Liver (tissue), 9 donors: ENCODE results near the gene FOCAD. TPM values are rescaled to one million over a fixed set of nuclear protein-coding genes. Genes with fewer than 3 reads are reported as not detected.

Source experiments
- DNase-seq: peaks from one replicate; pipeline ENCODE4 v3.0.0-alpha.2; 2017; ENCODE audit warnings: low spot score
- H3K27ac ChIP-seq, 2 donors: one replicate each; pipeline ENCODE4 v1.7.0; 2013; ENCODE audit warnings: inconsistent platforms in 2 of 2, low read length in 2 of 2, control low read depth in 1 of 2, low read depth in 1 of 2, mild to moderate bottlenecking in 1 of 2
- H3K27me3 ChIP-seq, 4 donors: one replicate each; pipeline versions ENCODE4 v1.6.1 to v1.7.0; 2013; ENCODE audit warnings: low read length in 3 of 4, inconsistent platforms in 1 of 4, mild to moderate bottlenecking in 1 of 4, moderate library complexity in 1 of 4; ENCODE audit not compliant: control insufficient read depth in 4 of 4, insufficient read depth in 4 of 4
- H3K36me3 ChIP-seq, 4 donors: one replicate each; pipeline versions ENCODE4 v1.6.1 to v1.7.0; 2013; ENCODE audit warnings: low read length in 3 of 4, mild to moderate bottlenecking in 3 of 4, low read depth in 1 of 4, moderate library complexity in 1 of 4; ENCODE audit not compliant: control insufficient read depth in 4 of 4, insufficient read depth in 3 of 4
- H3K4me1 ChIP-seq, 4 donors: one replicate each; pipeline versions ENCODE4 v1.6.1 to v1.7.0; 2013; ENCODE audit warnings: low read length in 3 of 4, mild to moderate bottlenecking in 3 of 4, moderate library complexity in 1 of 4; ENCODE audit not compliant: control insufficient read depth in 4 of 4, insufficient read depth in 4 of 4
- H3K4me3 ChIP-seq, 3 donors: one replicate each; pipeline versions ENCODE4 v1.6.1 to v1.7.0; 2013; ENCODE audit warnings: low read length in 3 of 3, control low read depth in 1 of 3, low read depth in 1 of 3, mild to moderate bottlenecking in 1 of 3
- H3K9ac ChIP-seq, 2 donors: one replicate each; pipeline ENCODE4 v1.7.0; 2013; ENCODE audit warnings: low read length in 2 of 2, mild to moderate bottlenecking in 2 of 2, moderate library complexity in 2 of 2, control low read depth in 1 of 2, low read depth in 1 of 2
- H3K9me3 ChIP-seq, 4 donors: one replicate each; pipeline versions ENCODE4 v1.6.1 to v1.7.0; 2013; ENCODE audit warnings: low read length in 3 of 4; ENCODE audit not compliant: control insufficient read depth in 4 of 4
- CTCF ChIP-seq: fragments of 150-350 bp; IDR thresholded peaks from 2 replicates; pipeline ENCODE4 v1.5.1; 2017; ENCODE audit warnings: improper control_type of control experiment, low read depth, low read length; ENCODE audit not compliant: missing input control
- EGR1 ChIP-seq, 2 donors: IDR thresholded peaks; 2 replicates each; pipeline ENCODE4 v1.6.1; 2016 to 2018; ENCODE audit warnings: antibody characterized with exemption in 2 of 2, low read depth in 2 of 2
- FOXA1 ChIP-seq: IDR thresholded peaks from 2 replicates; pipeline ENCODE4 v1.6.1; 2016; ENCODE audit warnings: antibody characterized with exemption
- FOXA2 ChIP-seq: IDR thresholded peaks from 2 replicates; pipeline ENCODE4 v1.6.1; 2016; ENCODE audit warnings: antibody characterized with exemption
- GABPA ChIP-seq, 2 donors: IDR thresholded peaks in 1 of 2; conservative IDR thresholded peaks in 1 of 2; 2 replicates each; pipeline ENCODE4 v1.6.1; 2016; ENCODE audit warnings: antibody characterized with exemption in 2 of 2, mild to moderate bottlenecking in 1 of 2, moderate library complexity in 1 of 2
- HNF4G ChIP-seq: IDR thresholded peaks from 2 replicates; pipeline ENCODE4 v1.6.1; 2016; ENCODE audit warnings: antibody characterized with exemption
- JUND ChIP-seq, 2 donors: IDR thresholded peaks; 2 replicates each; pipeline ENCODE4 v1.6.1; 2016; ENCODE audit warnings: antibody characterized with exemption in 2 of 2
- MAX ChIP-seq: IDR thresholded peaks from 2 replicates; pipeline ENCODE4 v1.6.1; 2016; ENCODE audit warnings: antibody characterized with exemption
- NR2F2 ChIP-seq: IDR thresholded peaks from 2 replicates; pipeline ENCODE4 v1.6.1; 2016; ENCODE audit warnings: antibody characterized with exemption
- REST ChIP-seq: IDR thresholded peaks from 2 replicates; pipeline ENCODE4 v1.6.1; 2016; ENCODE audit warnings: antibody characterized with exemption, mild to moderate bottlenecking
- RXRA ChIP-seq, 2 donors: IDR thresholded peaks; 2 replicates each; pipeline ENCODE4 v1.6.1; 2017 to 2018; ENCODE audit warnings: antibody characterized with exemption in 2 of 2, mild to moderate bottlenecking in 1 of 2
- SP1 ChIP-seq: IDR thresholded peaks from 2 replicates; pipeline ENCODE4 v1.6.1; 2018; ENCODE audit warnings: antibody characterized with exemption, mild to moderate bottlenecking
- TAF1 ChIP-seq: conservative IDR thresholded peaks from 2 replicates; pipeline ENCODE4 v1.6.1; 2016; ENCODE audit warnings: antibody characterized with exemption, mild to moderate bottlenecking
- YY1 ChIP-seq: IDR thresholded peaks from 2 replicates; pipeline ENCODE4 v1.6.1; 2016; ENCODE audit warnings: antibody characterized with exemption, mild to moderate bottlenecking
- WGBS: extraction: QIAGEN DNeasy Blood & Tissue Kit; methylation state at CpG from one replicate; pipeline ENCODE4 v1.1.7; 2013; 5-methylcytosine and 5-hydroxymethylcytosine counted together
- polyA plus RNA-seq, 2 donors: library from polyadenylated mRNA; stranded (reverse) in 1 of 2; unstranded in 1 of 2; fragments of 200-250 nt in 1 of 2; fragments of >200 nt in 1 of 2; fragmentation: Nextera tagmentation in 1 of 2; extraction: Ambion mirVana in 1 of 2; gene quantifications; one replicate each; pipeline versions ENCODE4 v1.2.1 to v1.2.3, GENCODE V29; 2013 to 2015
- total RNA-seq, 2 donors: library from RNA; depleted of rRNA; stranded (reverse); fragments of >200 nt; gene quantifications; one replicate each; pipeline ENCODE4 v1.2.3, GENCODE V29; 2014
- TF ChIP-seq, protein P1 (sequence below): IDR thresholded peaks from 2 replicates; pipeline ENCODE4 v1.6.1; 2016; ENCODE audit warnings: antibody characterized with exemption
- donor health status: healthy.
- donor health status: healthy.
- donor health status: healthy.
- donor health status: healthy.
- donor health status: healthy.

FOCAD gene
- total and polyA plus RNA-seq, 4 donors, result 3.2 to 21.0 (median 10.3) TPM

DNA sequence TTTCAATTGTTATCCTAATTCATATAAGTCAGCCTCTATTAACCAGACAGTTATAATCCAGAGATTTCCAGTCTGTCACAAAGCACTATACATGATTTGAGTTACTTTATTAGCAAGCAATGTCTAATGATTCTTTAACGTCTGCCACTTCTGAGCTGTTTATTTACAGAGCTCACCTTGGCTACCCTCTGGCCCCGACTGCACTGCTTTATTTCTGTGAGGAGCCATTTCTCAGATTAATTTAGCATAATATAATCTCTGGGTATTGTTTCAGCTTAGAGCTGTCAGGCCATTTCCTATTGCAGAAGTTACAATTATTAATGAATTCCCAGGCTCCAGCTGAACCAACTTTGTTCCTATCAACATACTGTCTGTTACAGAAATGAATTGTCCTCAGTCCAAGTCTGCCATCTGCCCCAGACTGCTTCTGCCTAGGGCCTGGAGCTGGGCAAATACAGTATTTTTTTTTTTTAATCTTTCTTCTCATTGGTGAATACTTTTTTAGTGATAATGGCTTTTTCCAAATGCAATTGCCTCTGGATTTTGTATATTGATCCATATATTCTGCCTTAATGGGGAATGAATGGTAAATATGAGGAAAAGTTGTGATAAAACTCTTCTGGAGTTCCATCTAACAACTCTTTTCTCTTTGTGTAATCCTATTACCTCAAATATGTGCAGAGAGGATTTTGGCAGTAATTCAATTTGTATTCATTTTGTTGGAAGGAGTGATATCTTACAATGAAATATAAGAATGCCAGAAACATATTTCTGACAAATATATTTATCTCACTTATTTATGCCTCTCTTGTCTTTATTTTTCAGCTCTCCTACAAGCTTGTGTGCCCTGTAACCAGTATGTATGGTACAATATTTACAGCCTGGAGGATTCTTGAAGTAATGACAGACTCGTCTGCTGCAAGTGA is 104.7 kb downstream of the FOCAD start:
- no peaks in the 10 kb centered on the region for H3K9me3 ChIP-seq
- no peaks in the 10 kb centered on the region for H3K27me3 ChIP-seq
- H3K36me3 ChIP-seq, result peaks cover 0 to 3% (median 0%) of the 10 kb centered on the region in 4 donors
- no peak overlapping the region for H3K27ac ChIP-seq
- H3K9ac ChIP-seq, result no peak overlapping the region
- WGBS, result 83% methylated on average over 3 of the region's 3 CpGs
- peaks cover 0 to 2% (median 0%) of the 10 kb centered on the region in 4 donors for H3K4me1 ChIP-seq
- TF ChIP-seq FOXA2 (no peak), HNF4G (no peak), EGR1 (IDR thresholded peaks at IDR 0.05; ENCODE audit: low read depth in 2 of 2) (no peak), FOXA1 (no peak)
- no peak overlapping the region for H3K4me3 ChIP-seq
- no peak for DNase-seq

GRCh38 chr9:20790721-20791120 is 106.7 kb downstream of the FOCAD start:
- TF ChIP-seq REST, result no peak
- no peak for TF ChIP-seq MAX
- 99% methylated on average over 2 of the region's 2 CpGs for WGBS

GRCh38 chr9:20791682-20792081 is 107.6 kb downstream of the FOCAD start:
- H3K9me3 ChIP-seq, result no peaks in the 10 kb centered on the region
- no peak overlapping the region for H3K9ac ChIP-seq
- peaks cover 0 to 2% (median 0%) of the 10 kb centered on the region in 4 donors for H3K4me1 ChIP-seq
- no peaks in the 10 kb centered on the region for H3K36me3 ChIP-seq
- 98% methylated on average over 1 of the region's 1 CpG for WGBS
- H3K27ac ChIP-seq, result no peak overlapping the region
- DNase-seq, result no peak
- no peaks in the 10 kb centered on the region for H3K27me3 ChIP-seq
- no peak overlapping the region for H3K4me3 ChIP-seq
- TF ChIP-seq CTCF, result no peak
- no peak for TF ChIP-seq JUND (IDR thresholded peaks at IDR 0.05)
- TF ChIP-seq TAF1, result no peak
- no peak for TF ChIP-seq NR2F2
- TF ChIP-seq RXRA (IDR thresholded peaks at IDR 0.05), result no peak
- TF ChIP-seq SP1, result no peak
- TF ChIP-seq YY1, result no peak
- TF ChIP-seq, protein P1, sequence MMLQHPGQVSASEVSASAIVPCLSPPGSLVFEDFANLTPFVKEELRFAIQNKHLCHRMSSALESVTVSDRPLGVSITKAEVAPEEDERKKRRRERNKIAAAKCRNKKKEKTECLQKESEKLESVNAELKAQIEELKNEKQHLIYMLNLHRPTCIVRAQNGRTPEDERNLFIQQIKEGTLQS, result no peak
- TF ChIP-seq MAX, result no peak
- TF ChIP-seq GABPA (IDR thresholded peaks at IDR 0.05 in 1 of 2, conservative IDR thresholded peaks at IDR 0.05 in 1 of 2), result no peak
- no peak for TF ChIP-seq REST
- no peak for TF ChIP-seq HNF4G

More at GRCh38 chr9:20790721-20791120, 106.7 kb downstream of the FOCAD start:
- Histone ChIP-seq H3K36me3 (no peaks in the 10 kb centered on the region), H3K9me3 (no peaks in the 10 kb centered on the region), H3K27ac (no peak overlapping the region), H3K27me3 (no peaks in the 10 kb centered on the region), H3K4me1 (peaks cover 0 to 2% (median 0%) of the 10 kb centered on the region in 4 donors), H3K4me3 (no peak overlapping the region), H3K9ac (no peak overlapping the region)
- DNase-seq, result no peak
